HG03558 (cell line): ENCODE measurements around the gene PCDH9.
"Not testable (repeated sequence)": the region's sequence is repeated elsewhere in the genome, so short reads cannot be mapped to it uniquely, and the experiment has no call there.

Source experiments
- ATAC-seq: cut with Tn5 transposase; IDR thresholded peaks from one replicate; pipeline ENCODE4 v1.9.1; 2021; ENCODE audit warnings: moderate number of reproducible peaks; ENCODE audit not compliant: unreplicated experiment; ENCODE audit errors: extremely low read depth

The PCDH9 gene

DNA sequence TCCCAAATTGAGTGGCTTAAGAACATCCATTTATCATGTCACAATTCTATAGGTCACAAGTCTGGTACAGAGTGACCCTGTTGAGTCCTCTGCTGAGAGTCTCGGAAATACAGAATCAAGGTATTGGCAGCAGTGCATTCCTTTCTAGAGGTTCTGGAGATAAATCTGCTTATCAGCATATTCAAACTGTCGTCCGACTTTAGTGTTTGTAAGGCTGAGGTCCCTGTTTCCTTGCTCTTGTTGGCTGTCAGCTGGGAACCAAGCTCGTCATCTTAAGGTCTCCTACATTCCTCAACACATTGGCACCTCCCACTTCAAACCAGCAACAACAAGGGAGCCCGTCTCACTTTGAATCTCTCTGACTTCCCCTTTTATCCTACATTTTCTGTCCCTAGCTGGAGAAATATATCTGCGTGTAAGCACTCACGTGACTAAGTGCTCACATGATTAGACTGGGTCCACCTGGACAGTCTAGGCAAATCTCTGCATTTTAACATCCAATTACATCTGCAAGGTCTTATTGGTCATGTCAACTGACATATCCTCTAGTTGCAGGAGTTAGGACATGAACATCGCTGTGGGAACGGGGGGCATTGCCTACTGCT is 886.8 kb downstream of the PCDH9 start:
- ATAC-seq, result no peak

DNA sequence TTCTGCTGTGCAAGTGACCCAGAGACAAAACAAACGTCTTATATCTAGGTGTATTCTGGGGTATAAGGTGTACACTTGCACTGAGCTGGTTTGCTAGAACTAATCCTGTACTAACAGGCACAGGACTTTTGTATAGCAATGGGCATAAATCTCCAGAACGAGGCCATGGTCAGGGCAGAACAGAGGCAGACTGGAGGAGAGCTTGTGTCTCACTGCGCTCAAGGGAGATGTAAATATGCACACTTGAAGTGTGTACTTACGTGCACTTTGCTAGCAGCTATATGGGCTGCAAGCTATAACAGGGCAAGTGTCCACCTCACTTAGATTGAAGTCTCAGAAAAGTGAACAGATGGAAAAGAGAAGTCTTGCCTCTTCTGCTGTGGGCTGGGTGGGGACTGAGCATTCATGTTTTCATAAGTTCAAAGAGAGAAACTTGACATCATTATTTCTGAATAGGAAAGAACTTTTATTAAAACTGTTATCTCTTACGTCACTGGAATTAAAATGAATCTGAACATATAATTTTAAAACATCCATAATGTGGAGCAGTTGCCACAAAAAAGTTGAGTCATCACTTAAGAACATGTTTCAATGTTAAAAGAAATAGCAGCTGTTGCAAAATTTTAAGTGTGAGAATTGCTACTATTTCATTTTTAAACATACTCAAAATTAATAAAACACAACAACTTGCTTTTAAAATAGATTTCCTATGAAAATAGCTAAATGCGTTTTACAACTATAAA is 888.3 kb downstream of the PCDH9 start:
- ATAC-seq, result no peak

DNA sequence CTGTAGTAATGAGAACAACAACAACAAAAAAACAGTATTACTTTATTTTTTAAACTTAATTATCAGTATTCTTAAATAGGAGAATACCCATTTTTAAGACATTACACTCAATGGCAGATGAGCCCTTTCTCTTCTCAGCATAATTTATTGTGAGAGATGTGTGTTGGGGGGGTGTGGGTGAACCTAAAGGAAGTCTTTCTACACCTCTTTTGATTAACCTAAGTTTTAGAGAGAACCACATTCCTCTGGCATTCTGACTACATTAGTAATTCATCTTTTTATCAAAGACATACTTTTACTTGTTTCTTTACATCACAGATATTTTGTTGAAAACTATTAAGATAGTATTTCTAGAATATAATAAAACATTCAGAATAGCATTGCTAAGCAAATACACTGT is 890.9 kb downstream of the PCDH9 start:
- no peak for ATAC-seq

DNA sequence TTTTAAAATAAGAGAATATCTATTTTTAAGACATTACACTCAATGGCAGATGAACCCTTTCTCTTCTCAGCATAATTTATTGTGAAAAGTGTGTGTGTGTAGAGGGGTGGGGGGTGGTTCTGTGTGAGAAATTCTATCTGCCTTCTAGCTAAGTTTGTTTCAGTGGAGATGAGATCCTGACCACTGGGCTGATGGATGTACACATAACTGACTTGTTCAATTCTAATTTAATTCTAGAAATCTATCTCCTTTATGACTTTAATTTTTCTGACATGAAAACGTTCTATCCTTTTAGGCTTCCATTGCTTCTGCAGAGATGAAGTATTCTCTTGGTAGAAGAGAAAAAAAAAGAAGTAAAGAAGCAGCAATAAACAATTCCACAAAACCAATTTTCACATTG is 891.6 kb downstream of the PCDH9 start:
- no peak for ATAC-seq

DNA sequence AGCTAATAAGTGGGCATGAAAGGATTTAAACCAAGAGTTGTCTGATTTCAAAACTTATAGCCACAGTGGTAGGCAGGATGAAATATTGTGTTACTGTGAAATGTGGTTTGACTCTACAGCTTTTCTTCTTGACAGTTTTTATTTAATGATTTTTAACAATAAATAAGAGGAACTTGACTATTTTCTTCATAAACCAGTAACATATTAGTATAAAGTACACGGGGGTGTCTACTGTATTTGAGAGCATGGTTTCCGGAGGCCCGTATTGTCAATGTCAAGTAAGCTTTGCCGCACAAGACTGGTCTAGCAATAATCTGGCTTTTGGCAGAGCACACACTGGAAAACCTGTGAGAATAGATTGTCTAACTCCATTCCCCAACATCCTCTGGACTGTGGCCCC is 894.5 kb downstream of the PCDH9 start:
- no peak for ATAC-seq

DNA sequence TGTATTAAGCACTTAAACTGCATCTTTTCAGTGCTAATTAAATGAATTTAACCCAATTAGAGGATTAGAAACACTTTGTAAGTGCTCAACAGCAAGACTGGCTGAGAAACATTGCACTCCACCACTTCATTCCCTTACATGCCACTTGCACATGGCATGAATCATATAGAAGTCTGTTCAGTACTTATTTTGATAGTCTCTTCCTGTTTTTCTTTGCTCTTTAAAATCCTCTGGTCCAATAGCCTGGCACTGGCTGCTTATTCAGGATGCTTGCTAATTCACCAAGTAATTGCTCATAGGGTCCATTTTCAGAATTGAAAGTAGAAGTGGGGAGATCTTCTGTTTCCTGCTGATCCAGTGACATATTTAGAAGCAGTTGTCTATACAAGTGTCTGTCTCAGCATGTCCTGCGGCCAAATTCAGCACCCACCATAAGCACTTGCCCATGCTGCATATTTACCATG is 900.1 kb downstream of the PCDH9 start:
- no peak for ATAC-seq

DNA sequence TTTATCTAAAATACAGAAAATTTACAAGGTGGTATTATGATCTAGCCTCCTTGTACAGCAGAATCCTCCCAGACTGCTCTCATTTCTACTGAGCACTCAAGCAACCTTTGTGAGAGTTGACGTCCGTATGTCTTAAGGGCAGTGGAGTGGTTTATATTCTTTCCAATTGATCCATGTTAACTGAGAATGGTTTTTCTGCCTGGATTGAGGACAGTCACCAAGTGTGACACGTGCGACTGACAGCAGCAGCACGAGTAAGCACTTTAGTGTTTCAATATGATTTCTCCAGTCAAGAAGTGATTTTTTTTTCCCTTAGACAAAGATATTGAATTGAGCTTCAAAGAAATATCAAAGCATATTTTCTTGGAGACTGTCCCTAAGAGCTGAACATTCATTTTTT is 901.7 kb downstream of the PCDH9 start:
- no peak for ATAC-seq

DNA sequence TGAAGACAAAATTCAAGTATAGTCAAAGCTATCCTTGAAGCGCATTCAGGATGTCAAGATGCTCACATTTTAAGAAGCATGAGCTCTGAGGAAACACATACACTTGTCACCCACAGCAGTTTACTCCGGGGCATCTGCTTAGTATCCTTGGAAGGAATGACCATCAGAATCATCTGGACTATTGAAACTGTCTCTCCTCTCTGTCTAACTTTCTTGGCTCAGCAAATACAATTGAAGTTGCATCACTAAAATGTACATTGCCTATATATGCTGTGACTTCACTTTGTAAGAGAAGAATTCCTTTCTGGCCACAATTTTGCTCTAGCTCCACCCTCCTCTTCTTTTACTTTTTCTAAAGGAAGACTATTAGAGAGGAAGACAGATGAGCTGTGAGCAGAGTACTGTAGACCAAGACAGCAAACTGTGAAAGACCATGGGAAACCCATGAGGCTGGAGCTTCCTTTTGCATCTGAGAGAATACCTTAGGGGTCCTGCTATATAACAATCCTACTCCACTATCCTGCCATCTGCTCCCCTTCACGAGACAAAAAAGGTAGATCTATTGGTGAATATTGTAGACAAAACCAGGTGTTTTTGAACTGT is 906.3 kb downstream of the PCDH9 start:
- ATAC-seq, result no peak

DNA sequence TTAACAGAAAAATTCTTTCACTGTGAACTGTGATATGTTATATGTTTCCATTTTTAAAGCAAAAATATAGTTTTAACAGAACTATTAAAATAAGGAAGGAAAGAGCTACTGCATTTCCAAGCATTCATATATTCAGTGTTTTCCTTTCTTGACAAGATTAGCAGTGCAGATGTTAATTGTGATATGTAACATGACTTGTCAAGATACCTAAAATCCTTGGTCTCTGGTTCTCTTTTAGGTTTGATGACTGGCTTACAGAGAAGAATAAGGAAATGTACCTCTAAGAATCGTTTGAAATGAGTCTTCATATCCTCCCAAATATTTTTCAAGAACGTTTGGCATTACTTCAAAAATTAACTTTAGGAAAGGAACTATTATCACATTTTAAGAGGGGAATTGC is 907.2 kb downstream of the PCDH9 start:
- no peak for ATAC-seq

DNA sequence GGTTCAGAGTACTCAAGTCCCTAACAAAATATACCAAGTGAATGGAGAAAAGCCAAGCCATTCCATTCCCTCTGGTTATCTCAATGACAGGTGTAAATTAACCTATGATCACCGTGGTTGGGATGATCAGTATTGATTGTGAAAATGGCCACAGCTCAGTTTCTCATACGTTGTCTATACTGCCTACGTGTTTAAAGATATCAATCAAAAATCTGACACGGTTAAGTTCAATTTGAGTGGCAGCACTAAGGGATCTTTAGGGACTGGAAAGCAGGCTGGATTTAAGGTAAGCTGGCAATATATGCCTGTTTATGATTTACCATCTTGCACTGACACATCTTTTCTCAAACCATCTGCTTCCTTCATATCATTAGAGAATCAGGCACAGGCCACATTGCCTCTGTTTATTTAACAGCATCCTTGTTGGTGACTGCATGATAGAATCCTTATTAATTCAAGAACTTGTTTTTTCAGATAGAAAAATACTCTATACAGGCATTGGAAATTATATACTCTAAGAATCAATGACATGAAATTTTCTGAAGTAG is 907.9 kb downstream of the PCDH9 start:
- ATAC-seq, result no peak

DNA sequence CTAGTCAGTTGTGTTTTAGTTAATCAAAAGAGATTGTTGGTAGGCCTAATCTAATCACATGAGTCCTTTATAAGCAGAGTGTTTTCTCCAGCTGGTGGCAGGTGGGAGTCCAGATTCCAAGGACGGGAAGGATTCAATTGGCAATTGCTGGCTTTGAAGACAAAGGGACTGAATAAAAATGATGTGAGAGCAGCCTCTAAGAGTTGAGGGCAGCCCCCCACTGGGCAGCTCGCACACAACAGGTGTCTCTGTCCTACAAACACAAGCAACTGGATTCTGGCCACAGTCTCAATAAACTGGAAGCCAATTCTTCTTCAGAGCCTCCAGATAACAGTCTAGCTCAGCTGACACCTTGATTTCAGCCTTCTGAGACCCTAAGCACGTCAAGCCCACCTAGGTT is 915.2 kb downstream of the PCDH9 start:
- no peak for ATAC-seq

DNA sequence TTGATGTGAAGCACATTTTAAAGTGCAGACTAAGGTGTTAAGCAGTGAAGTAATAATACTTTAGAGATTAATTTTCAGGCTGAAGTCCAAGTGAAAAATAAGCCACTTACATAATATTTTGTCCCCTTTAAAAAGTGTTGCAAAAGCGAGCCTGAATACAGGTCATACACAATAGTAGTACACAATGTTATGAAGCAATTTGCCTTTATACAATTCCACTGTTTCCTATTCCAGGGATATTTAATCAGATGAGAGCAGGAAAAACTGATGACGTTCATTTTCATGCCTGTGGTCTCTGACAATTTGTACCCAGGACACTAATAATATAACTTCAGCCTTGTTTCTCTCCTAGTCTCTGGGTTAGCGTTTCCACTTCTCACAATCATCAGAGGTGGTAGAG is 916.7 kb downstream of the PCDH9 start:
- ATAC-seq, result no peak

DNA sequence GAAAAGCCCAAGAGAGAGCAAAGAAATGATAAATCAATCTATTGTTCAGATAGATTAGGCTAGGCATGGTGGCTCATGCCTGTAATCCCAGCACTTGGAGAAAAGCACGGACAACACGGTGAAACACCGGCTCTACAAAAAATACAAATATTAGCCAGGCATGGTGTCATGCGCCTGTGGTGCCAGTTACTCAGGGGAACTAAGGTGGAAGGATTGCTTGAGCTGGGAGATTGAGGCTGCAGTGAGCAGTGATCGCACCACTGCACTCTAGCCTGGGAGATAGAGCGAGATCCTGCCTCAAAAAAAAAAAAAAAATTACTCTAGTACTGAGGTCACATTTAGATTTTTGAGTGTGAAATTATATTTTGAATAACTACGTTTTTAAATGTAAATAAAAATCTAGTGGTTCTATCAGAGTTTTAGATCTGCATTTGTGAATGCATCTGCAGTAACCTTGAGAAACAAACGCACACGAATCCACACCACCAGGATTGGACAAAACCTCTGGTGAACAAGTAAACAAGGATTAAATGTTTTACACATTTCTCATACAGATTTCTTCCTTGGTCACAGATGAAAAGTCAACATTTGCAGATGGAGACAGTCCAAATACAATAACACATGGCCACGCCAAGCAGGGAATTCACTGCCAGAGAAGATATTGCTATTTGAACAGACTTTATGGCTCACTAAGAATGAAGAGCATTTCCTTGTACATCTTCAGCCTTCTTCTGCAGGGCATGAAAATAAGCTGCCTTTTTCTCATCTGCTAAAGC is 917.6 kb downstream of the PCDH9 start:
- ATAC-seq, result no peak

DNA sequence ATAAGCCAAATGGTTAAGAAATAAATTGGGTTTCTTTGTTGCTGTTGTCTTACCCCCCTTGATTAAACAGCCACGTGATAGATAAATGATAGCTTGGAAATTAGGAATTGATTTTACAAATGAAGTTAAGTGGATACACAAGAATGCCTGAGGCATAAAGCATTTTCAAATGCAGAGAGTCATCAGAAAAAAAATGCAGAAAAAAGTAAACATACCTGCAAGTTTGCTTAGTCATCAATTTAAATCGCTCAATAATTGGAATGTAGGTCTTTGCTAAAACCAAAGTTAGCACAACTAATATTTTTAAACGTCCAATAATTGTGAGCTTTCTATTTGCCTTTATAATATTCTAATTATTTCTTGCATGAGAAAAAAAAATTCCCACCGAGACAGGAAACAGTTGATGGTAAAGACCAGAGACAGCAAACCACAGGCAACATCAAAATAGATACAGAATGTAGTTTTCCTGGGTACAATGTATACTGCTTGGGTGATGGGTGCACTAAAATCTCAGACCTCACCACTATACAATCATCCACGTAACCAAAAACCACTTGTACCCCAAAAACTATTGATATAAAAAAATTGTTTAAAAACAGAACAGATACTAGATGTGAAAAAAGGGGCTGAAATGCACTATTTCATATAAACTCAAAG is 924.0 kb downstream of the PCDH9 start:
- no peak for ATAC-seq

DNA sequence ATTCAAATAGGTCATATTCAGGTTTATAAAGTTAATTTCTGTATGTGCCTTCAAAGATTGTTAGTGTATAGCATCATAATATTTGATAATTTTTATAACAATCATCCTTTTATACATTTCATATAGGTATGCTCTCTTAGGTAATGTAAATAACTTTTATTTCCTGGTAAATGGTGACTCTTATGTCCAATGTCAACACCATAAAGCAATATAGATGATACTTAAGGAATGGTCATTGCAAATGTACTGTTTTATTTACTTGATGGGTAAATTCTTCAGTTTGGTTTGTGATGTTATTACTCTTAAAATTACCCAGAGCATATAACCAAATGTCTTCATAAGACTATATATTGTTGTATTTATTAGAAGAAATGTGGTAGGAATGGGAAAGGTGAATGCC is 928.7 kb downstream of the PCDH9 start:
- ATAC-seq, result no peak

DNA sequence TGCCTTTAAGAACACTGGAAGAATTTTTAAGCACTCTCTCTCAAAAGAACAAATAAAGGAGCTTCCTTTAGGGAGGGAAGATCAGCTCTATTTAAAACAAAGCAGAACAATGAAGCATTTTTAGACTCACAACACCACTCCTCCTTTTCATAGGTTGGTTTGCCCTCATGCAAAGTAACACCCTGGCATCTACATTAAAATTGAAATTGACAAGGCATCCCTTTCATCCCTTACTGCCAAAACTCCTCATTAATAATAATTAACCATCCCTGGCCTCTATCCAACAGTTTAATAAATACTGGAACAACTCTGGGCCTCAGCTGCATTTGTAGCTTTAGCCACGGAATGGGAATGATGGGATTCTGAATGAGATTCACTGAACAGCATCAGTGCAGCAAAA is 929.1 kb downstream of the PCDH9 start:
- no peak for ATAC-seq

DNA sequence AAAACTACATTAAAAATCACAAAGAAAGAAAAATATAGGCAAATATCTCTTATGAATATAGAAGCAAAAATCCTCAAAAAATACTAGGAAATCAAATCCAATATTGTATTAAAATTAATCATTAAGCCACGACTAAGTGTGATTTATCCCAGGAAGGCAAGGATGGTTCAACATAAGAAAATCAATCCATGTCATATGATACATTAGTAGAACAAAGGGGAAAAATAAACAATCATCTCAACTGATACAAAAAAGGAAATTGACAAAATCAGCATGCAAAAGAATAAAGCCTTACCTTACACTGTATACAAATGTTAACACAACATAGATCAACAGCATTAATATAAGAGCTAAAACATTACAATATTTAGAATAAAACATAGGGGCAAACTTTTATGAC is 933.3 kb downstream of the PCDH9 start:
- no peak for ATAC-seq

DNA sequence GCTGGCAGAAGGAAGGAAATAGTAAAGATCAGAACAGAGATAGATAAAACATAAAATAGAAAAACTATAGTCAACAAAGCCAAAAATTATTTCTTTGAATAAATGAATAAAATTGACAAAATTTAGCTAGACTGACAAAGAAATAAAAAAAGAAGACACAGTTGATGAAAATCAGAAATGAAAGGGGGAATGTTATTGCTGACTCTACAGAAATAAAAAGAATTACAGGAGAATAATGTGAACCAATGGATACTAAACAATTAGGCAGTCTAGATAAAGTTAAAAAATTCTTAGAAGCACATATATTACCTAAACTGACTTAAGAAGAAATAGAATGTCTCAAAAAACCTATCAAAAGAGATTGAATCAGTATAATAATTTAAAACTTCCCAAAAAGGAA is 933.8 kb downstream of the PCDH9 start:
- no peak for ATAC-seq

DNA sequence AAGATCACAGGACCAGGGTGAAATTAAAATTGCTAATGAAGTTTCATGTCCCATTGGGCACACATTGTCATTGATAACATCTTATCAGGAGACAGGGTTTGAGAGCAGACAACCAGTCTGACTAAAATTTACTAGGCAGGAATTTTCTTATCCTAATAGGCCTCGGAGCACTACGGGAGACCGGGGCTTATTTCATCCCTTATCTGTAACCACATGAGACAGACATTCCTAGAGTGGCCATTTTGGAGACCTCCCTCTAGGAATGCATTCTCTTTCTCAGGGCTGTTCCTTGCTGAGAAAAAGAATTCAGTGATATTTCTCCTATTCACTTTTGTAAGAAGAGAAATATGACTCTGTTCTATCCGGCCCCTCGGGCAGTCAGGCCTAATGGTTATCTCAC is 943.3 kb downstream of the PCDH9 start:
- ATAC-seq, result not testable (repeated sequence)

DNA sequence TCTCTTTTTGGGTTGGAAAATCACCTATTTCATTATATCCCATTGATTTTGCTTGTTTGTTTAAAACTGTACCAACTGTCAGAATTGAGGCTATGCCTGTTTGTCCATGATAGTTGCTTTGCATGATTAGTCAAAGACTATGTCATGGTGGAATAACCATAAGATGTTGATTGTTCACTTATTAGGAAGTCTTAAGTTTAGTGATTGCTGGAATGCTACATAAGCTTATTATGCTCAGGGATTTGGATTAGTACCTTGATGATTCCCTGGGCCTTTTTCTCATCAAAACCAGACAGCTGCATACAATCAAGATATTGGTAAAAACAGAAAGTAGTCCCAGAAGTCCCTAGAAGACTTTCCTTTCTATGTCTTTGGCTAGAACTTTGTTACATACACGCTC is 954.7 kb downstream of the PCDH9 start:
- ATAC-seq, result no peak
